ENCODE results near the gene COMMD9.

The COMMD9 gene

DNA sequence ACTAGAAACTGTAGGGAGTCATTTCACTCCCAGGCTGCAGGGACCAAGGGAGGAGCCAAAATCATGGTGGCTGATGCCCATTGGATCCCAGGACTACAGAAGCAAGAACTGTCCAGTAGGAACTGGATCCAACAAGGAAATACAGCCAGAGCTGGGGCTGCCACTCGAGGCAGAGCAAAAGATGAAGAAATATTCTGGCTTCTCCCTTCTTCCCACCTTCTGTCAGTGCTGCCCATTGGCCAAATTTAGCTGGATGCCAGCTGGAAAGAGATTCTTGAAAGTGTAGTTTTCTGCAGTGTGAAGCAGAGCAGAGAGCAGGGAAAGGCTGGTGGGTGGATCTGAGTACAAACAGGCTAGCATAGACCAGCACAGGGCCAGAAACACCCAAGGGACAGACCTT, 45.6 kb downstream of the COMMD9 start:
- TF ChIP-seq, protein P1, sequence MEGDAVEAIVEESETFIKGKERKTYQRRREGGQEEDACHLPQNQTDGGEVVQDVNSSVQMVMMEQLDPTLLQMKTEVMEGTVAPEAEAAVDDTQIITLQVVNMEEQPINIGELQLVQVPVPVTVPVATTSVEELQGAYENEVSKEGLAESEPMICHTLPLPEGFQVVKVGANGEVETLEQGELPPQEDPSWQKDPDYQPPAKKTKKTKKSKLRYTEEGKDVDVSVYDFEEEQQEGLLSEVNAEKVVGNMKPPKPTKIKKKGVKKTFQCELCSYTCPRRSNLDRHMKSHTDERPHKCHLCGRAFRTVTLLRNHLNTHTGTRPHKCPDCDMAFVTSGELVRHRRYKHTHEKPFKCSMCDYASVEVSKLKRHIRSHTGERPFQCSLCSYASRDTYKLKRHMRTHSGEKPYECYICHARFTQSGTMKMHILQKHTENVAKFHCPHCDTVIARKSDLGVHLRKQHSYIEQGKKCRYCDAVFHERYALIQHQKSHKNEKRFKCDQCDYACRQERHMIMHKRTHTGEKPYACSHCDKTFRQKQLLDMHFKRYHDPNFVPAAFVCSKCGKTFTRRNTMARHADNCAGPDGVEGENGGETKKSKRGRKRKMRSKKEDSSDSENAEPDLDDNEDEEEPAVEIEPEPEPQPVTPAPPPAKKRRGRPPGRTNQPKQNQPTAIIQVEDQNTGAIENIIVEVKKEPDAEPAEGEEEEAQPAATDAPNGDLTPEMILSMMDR (IDR thresholded peaks at IDR 0.05; ENCODE audit: low read depth, low read length, missing control alignments) = no peak
- no peak overlapping the region for H3K4me3 ChIP-seq (replicated peaks; ENCODE audit: low read depth, low read length)
- no peak for DNase-seq (ENCODE audit: extremely low read depth, low read depth)

DNA sequence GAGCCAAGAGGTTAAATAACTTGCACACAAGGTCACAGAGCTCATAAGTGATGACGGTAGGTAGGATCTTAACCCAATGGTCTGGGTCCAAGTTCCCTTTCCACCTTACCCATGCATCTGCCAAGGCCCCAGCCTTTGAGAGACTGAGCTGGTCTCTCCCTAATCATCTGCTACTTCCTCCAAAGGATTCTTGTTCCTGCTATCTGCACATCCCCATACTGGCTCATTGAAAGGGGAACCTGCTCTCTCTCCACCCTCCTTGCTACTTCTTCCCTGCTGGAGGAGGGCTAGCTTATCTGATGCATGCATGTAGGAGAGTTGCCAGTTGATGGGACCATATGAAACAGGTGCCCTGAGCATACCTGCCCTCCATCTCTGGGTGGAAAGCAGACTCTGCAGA, 47.7 kb downstream of the COMMD9 start:
- TF ChIP-seq, protein P1 (IDR thresholded peaks at IDR 0.05; ENCODE audit: low read depth, low read length, missing control alignments) = no peak
- no peak for DNase-seq (ENCODE audit: extremely low read depth, low read depth)
- H3K4me3 ChIP-seq (replicated peaks; ENCODE audit: low read depth, low read length) = no peak overlapping the region

DNA sequence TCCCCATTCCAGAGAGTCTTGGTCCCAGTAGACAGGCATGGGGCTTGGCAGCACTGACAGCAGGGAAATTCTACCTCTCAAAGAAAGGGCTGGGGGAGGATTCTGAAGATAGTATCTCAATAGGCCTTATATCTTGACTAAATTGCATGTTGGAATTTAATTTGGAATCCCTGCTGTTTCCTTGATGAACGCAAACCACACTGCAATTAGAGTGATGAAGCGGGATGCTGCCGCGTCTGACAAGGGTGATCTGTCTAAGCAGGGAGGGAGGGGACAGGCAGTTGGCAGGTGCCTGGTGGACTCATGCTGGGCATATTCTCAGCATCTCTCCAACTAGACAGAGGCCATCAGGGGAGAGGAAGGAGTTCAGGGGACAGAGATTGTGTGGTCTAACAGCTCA, 48.4 kb downstream of the COMMD9 start:
- DNase-seq (ENCODE audit: extremely low read depth, low read depth) = no peak
- TF ChIP-seq, protein P1 (IDR thresholded peaks at IDR 0.05; ENCODE audit: low read depth, low read length, missing control alignments) = no peak
- H3K4me3 ChIP-seq (replicated peaks; ENCODE audit: low read depth, low read length) = no peak overlapping the region

DNA sequence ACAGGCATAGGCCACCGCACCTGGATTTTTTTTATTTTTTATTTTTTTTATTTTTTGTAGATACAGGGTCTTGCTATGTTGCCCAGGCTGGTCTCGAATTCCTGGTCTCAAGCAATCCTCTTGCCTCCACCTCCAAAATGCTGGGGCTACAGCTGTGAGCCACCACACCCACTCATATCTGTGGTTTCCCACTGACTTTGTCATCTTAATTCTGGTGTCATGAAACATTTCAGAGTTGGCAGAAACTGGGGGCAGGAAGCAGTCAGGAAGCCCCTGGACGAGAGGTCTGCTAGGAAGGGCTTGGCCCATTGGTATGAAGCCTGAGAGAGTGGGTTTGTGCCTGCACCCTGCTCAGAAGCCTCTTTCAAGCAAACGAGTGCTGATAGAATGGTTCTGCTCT, 49.1 kb downstream of the COMMD9 start:
- no peak overlapping the region for H3K4me3 ChIP-seq (replicated peaks; ENCODE audit: low read depth, low read length)
- TF ChIP-seq, protein P1 (IDR thresholded peaks at IDR 0.05; ENCODE audit: low read depth, low read length, missing control alignments) = no peak
- DNase-seq (ENCODE audit: extremely low read depth, low read depth) = no peak

DNA sequence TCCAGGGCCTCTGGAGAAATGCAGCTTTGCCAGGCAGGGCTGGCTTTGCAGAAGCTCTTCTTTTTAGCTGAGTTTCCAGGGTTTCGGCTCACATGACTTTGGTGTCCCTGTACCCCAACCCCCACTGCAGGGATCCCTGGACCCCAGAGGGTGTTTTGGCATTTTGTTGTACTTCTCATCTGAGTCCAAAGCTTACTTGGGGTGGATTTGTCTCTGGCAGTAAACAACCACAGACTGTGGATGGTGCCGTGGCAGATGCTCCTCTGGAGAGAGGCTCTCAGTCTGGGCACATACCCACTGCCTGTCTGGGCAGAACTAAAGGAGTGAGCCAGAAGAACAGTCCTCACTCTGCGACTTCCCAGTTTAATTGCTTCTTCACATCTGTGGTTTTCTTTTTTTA, 49.6 kb downstream of the COMMD9 start:
- H3K4me3 ChIP-seq (replicated peaks; ENCODE audit: low read depth, low read length) = no peak overlapping the region
- DNase-seq (ENCODE audit: extremely low read depth, low read depth) = no peak
- TF ChIP-seq, protein P1 (IDR thresholded peaks at IDR 0.05; ENCODE audit: low read depth, low read length, missing control alignments) = no peak

DNA sequence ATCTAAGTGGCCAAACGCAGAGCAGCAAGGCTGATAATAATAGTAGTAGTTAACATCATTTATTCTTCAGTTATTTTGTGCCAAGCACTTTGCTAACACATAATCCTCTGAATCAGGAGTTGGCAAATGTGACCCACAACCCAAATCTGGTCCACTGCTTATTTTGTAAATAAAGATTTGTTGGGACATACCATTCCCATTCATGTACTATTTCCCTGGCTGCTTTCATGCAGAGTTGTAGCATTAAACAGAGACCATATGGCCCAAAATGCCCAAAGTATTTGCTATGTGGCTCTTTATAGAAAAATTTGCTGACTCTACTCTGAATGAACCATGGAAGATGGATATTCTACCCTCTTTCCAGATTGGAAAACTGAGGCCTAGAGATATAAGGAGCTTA, 50.3 kb downstream of the COMMD9 start:
- TF ChIP-seq, protein P1 (IDR thresholded peaks at IDR 0.05; ENCODE audit: low read depth, low read length, missing control alignments) = no peak
- no peak for DNase-seq (ENCODE audit: extremely low read depth, low read depth)
- H3K4me3 ChIP-seq (replicated peaks; ENCODE audit: low read depth, low read length) = no peak overlapping the region

DNA sequence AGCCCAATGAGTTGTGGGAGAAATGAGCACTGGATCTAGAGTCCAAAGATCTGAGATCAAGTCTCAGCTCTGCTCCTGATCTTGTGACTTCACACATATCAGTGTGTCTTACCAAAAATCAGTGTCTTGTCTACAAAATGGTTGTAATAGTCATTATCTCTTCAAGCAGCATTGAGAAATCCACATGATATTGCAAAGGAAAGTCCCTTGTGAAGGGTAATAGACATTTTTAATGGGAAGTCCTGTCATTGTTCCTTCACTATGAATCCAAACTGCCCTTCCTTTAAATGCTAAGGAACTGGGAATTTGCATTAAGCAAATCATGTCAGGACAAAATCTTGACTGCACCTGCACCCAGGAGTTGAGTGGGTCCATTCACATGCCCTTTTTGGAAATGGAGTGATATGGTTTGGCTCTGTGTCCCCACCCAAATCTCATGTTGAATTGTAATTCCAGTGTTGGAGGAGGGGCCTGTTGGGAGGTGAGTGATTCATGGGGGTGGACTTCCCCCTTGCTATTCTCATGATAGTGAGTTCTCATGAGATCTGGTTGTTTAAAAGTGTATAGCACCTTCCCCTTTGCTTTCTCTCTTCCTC, 51.1 kb downstream of the COMMD9 start:
- H3K4me3 ChIP-seq (replicated peaks; ENCODE audit: low read depth, low read length) = no peak overlapping the region
- TF ChIP-seq, protein P1 (IDR thresholded peaks at IDR 0.05; ENCODE audit: low read depth, low read length, missing control alignments) = no peak
- DNase-seq (ENCODE audit: extremely low read depth, low read depth) = no peak

All from HFF-Myc (cell line).